Neural crest cell (in vitro differentiated cells): ENCODE results near the gene FKBP1A. TPM values are rescaled to one million over a fixed set of nuclear protein-coding genes. Genes with fewer than 3 reads are reported as not detected.

Source experiments
- DNase-seq: peaks from one replicate; pipeline ENCODE4 v3.0.0; 2021; ENCODE audit warnings: low read depth, mixed read lengths, low spot score
- H3K27ac Mint-ChIP-seq: one replicate; pipeline ENCODE4 v1.8.0; 2021; ENCODE audit warnings: mild to moderate bottlenecking, mixed read lengths; ENCODE audit not compliant: unreplicated experiment
- H3K27me3 Mint-ChIP-seq: 2 replicates; pipeline ENCODE4 v1.8.0; 2021; ENCODE audit warnings: low read depth, mild to moderate bottlenecking, mixed read lengths
- H3K36me3 Mint-ChIP-seq: 2 replicates; pipeline ENCODE4 v1.8.0; 2021; ENCODE audit warnings: low read depth, mild to moderate bottlenecking, mixed read lengths
- H3K4me1 Mint-ChIP-seq: 2 replicates; pipeline ENCODE4 v1.8.0; 2021; ENCODE audit warnings: mixed read lengths
- H3K4me3 Mint-ChIP-seq: one replicate; pipeline ENCODE4 v1.8.0; 2021; ENCODE audit warnings: mild to moderate bottlenecking, mixed read lengths
- H3K9me3 Mint-ChIP-seq: 2 replicates; pipeline ENCODE4 v1.8.0; 2021; ENCODE audit warnings: mixed read lengths
- CTCF ChIP-seq: fragments of 200-600 bp; sonication (generic); conservative IDR thresholded peaks from 2 replicates; pipeline ENCODE4 v1.5.0; 2021; ENCODE audit warnings: antibody characterized with exemption, mild to moderate bottlenecking
- total RNA-seq: library from RNA; stranded (reverse); gene quantifications from 2 replicates; pipeline ENCODE4 v1.2.1, GENCODE V29; 2021

The FKBP1A gene
- total RNA-seq, 1 donor from 2014 or later = 176 TPM

DNA sequence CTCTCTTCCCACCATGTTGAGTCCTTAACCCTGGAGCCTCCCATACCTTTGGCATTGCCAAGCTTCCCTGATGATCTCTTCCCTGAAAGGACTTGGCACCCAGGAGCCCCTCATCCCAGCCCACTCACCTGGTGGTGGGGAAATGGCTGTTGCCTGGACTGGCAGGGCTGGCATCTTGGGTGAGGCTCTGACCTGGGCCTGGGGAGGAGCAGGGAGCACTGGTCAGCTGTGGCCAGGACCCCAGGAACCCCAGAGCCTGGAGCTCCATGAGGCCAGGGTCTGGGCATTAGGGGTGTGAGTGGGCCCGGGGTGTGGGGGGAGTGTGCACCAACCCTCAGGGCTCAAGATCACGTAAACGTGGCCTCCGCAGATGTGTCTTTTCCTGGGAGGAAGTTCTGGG, 73.4 kb downstream of the FKBP1A start:
- no peak overlapping the region for H3K4me3 Mint-ChIP-seq
- no peak for TF ChIP-seq CTCF
- no peak for DNase-seq
- no peaks in the 10 kb centered on the region for H3K27me3 Mint-ChIP-seq
- H3K36me3 Mint-ChIP-seq = no peaks in the 10 kb centered on the region
- H3K27ac Mint-ChIP-seq = no peak overlapping the region
- H3K9me3 Mint-ChIP-seq = no peaks in the 10 kb centered on the region
- no peaks in the 10 kb centered on the region for H3K4me1 Mint-ChIP-seq

GRCh38 chr20:1319051-1319450, 73.8 kb downstream of the FKBP1A start:
- H3K36me3 Mint-ChIP-seq = no peaks in the 10 kb centered on the region
- no peaks in the 10 kb centered on the region for H3K4me1 Mint-ChIP-seq
- no peaks in the 10 kb centered on the region for H3K9me3 Mint-ChIP-seq
- H3K27me3 Mint-ChIP-seq = no peaks in the 10 kb centered on the region
- TF ChIP-seq CTCF = no peak
- no peak overlapping the region for H3K27ac Mint-ChIP-seq
- H3K4me3 Mint-ChIP-seq = no peak overlapping the region
- no peak for DNase-seq

Other genes with a start within 250 kb of the FKBP1A start
- gene TMEM74B, start 208.1 kb downstream of the FKBP1A start, total RNA-seq = 2.7 and 3.3 TPM in 2 replicates
- 0.18 and 0.23 TPM in 2 replicates for gene C20orf202, start 189.6 kb downstream of the FKBP1A start, total RNA-seq
- gene RAD21L1, start 167.0 kb downstream of the FKBP1A start, total RNA-seq = not detected in 2 replicates
- 3.0 and 3.3 TPM in 2 replicates for gene SNPH, start 126.8 kb downstream of the FKBP1A start, total RNA-seq
- 1.6 and 2.4 TPM in 2 replicates for gene SDCBP2, start 63.9 kb downstream of the FKBP1A start, total RNA-seq
- gene NSFL1C, start 73.8 kb upstream of the FKBP1A start, total RNA-seq = 93.9 and 97.7 TPM in 2 replicates
- gene SIRPB2, start 98.4 kb upstream of the FKBP1A start, total RNA-seq = not detected in 2 replicates
- not detected in 2 replicates for gene SIRPD, start 164.7 kb upstream of the FKBP1A start, total RNA-seq
- gene SIRPB1, start 227.0 kb upstream of the FKBP1A start, total RNA-seq = 0.77 and 1.5 TPM in 2 replicates